Heart left ventricle (tissue), 16 donors: ENCODE data around the gene MICALL1. TPM values are rescaled to one million over a fixed set of nuclear protein-coding genes. Genes with fewer than 3 reads are reported as not detected.

Experiments
- ATAC-seq, 4 donors: fragments of 200-7000 bp; cut with Tn5 transposase; one replicate each; pipeline ENCODE4 v1.9.1; 2020 to 2022; ENCODE audit warnings: moderate library complexity in 4 of 4, mild to moderate bottlenecking in 3 of 4, moderate number of reproducible peaks in 1 of 4
- DNase-seq, 5 donors: peaks; one replicate each; pipeline ENCODE4 v3.0.0-alpha.2; 2020
- H3K27ac ChIP-seq, 12 donors: fragments of 200-600 bp; sonication (generic) in 4 of 12; one replicate each; pipeline versions ENCODE4 v1.5.0 to v1.8.0; 2016 to 2022; ENCODE audit warnings: mild to moderate bottlenecking in 2 of 12
- H3K27me3 ChIP-seq, 9 donors: fragments of 200-600 bp; sonication (generic) in 2 of 9; one replicate each; pipeline versions ENCODE4 v1.5.1 to v1.8.0; 2016 to 2022; ENCODE audit warnings: mild to moderate bottlenecking in 3 of 9
- H3K36me3 ChIP-seq, 9 donors: fragments of 200-600 bp; sonication (generic) in 2 of 9; one replicate each; pipeline versions ENCODE4 v1.5.0 to v1.8.0; 2018 to 2022; ENCODE audit warnings: mild to moderate bottlenecking in 2 of 9
- H3K4me1 ChIP-seq, 12 donors: fragments of 200-600 bp; sonication (generic) in 4 of 12; one replicate each; pipeline versions ENCODE4 v1.5.0 to v1.8.0; 2016 to 2022; ENCODE audit warnings: mild to moderate bottlenecking in 3 of 12
- H3K4me3 ChIP-seq, 12 donors: fragments of 200-600 bp; sonication (generic) in 4 of 12; one replicate each; pipeline versions ENCODE4 v1.5.0 to v1.8.0; 2017 to 2022; ENCODE audit warnings: mild to moderate bottlenecking in 9 of 12, moderate library complexity in 4 of 12
- H3K9me3 ChIP-seq, 12 donors: fragments of 200-600 bp; sonication (generic) in 4 of 12; one replicate each; pipeline versions ENCODE4 v1.5.0 to v1.8.0; 2016 to 2022; ENCODE audit warnings: mild to moderate bottlenecking in 1 of 12
- CTCF ChIP-seq, 12 donors: fragments of 200-600 bp; sonication (generic) in 4 of 12; IDR thresholded peaks; one replicate each; pipeline versions ENCODE4 v1.5.0 to v1.8.0; 2018 to 2022; ENCODE audit warnings: antibody characterized with exemption in 12 of 12, mild to moderate bottlenecking in 5 of 12
- POLR2A ChIP-seq, 2 donors: fragments of 450-650 bp; IDR thresholded peaks; one replicate each; pipeline ENCODE4 v1.6.1; 2017; ENCODE audit warnings: antibody characterized with exemption in 2 of 2, mild to moderate bottlenecking in 2 of 2, moderate library complexity in 2 of 2
- WGBS, 4 donors: extraction: QIAGEN DNeasy Blood & Tissue Kit in 2 of 4; methylation state at CpG; one replicate each; pipeline versions ENCODE4 v1.1.5 to v1.1.7; 2013 to 2018; 5-methylcytosine and 5-hydroxymethylcytosine counted together
- intact Hi-C, 10 donors: fragments of 100-400 bp; cut with DNase I; formaldehyde crosslinking; loops; one replicate each; pipeline versions ENCODE4 v1.11.1 to v1.14.2; 2022
- polyA plus RNA-seq, 2 donors: library from polyadenylated mRNA; stranded (reverse); fragments of 200-250 nt; gene quantifications; one replicate each; pipeline ENCODE4 v1.2.3, GENCODE V29; 2013
- total RNA-seq, 9 donors: library from RNA; depleted of rRNA in 2 of 9; stranded (reverse); fragments of >200 nt in 2 of 9; fragmentation: NEBNext Ultra II Directional in 3 of 9; extraction: Animal tissue kit (Norgen Biotek cat#: 25700) in 3 of 9; gene quantifications; one replicate each; pipeline versions ENCODE4 v1.1.0 to v1.2.4, GENCODE V29; 2016 to 2023
- donor health status: ischemic (EF 13 %, LVEDD 7.1; RV severe dilation, severe dysfunction).
- donor health status: healthy with polysubstance abuse.
- donor health status: DM: no; HTN: yes; CAD: no.
- donor health status: DM: no; HTN: no; CAD: no.
- donor health status: ischemic (EF 25% LVEDD 6.9; RV normal size, moderate dysfunction).
- donor health status: ischemic (EF 25% LVEDD 5.7; RV mildly dilated, moderate dysfunction).
- donor health status: healthy.
- donor health status: DM: yes; HTN: yes; CAD: no.
- donor health status: ischemic (EF 35%, LVEDD 5.7; RV mildly dilated, moderate dysfunction).
- donor health status: nonischemic (EF 11% LVEDD 7.7; RV severe dilation, severe dysfunction).
- donor health status: DM: yes; HTN: yes; CAD: no.
- donor health status: PGD.
- donor health status: ischemic (EF 29% LVEDD 5.4; RV normal size, mild dysfunction).
- donor health status: nonischemic (EF 23%, LVEDD 6.1; RV moderate dilation, normal function).

Gene MICALL1
- total and polyA plus RNA-seq, 11 donors: 10.6 to 40.7 (median 17.8) TPM

GRCh38 chr22:37989146-37990045 lies 83.3 kb downstream of the MICALL1 start:
- H3K27me3 ChIP-seq: no peaks in the 10 kb centered on the region
- peaks cover 0 to 8% (median 0%) of the 10 kb centered on the region in 9 donors for H3K36me3 ChIP-seq
- intact Hi-C loops: no loop called here
- peaks cover 0 to 11% (median 0%) of the 10 kb centered on the region in 12 donors for H3K4me1 ChIP-seq
- H3K27ac ChIP-seq: no peak overlapping the region
- no peak for ATAC-seq
- WGBS, 4 donors: 88 to 98% (median 93%) methylated on average over 11 to 14 of the region's 14 CpGs
- no peak for TF ChIP-seq POLR2A (IDR thresholded peaks at IDR 0.05)
- TF ChIP-seq CTCF (IDR thresholded peaks at IDR 0.05): no peak
- H3K4me3 ChIP-seq: no peak overlapping the region
- DNase-seq: no peak
- H3K9me3 ChIP-seq: no peaks in the 10 kb centered on the region

- H3K9me3 ChIP-seq: no peaks in the 10 kb centered on the region
- ATAC-seq (peak in 3 of 4 donors; percentile 15 to 44 (median 37)), DNase-seq (peak in 4 of 5 donors; percentile 33 to 69 (median 59))
- H3K4me1 ChIP-seq: peaks cover 0 to 11% (median 0%) of the 10 kb centered on the region in 12 donors
- H3K4me3 ChIP-seq: no peak overlapping the region
- 37 to 61% (median 52%) methylated on average over 3 to 5 of the region's 5 CpGs for WGBS, 4 donors
- peaks cover 0 to 8% (median 0%) of the 10 kb centered on the region in 9 donors for H3K36me3 ChIP-seq
- no peak overlapping the region for H3K27ac ChIP-seq
- TF ChIP-seq POLR2A (IDR thresholded peaks at IDR 0.05) (no peak), CTCF (IDR thresholded peaks at IDR 0.05) (no peak)
- intact Hi-C loops: no loop called here
- no peaks in the 10 kb centered on the region for H3K27me3 ChIP-seq
These were observed 84.2 kb downstream of the MICALL1 start for GRCh38 chr22:37990301-37990700.

GRCh38 chr22:37990862-37991261 lies 84.8 kb downstream of the MICALL1 start:
- H3K36me3 ChIP-seq: peaks cover 0 to 8% (median 0%) of the 10 kb centered on the region in 9 donors

More at GRCh38 chr22:37990862-37991261, 84.8 kb downstream of the MICALL1 start:
- DNase-seq: no peak
- Histone ChIP-seq H3K9me3 (no peaks in the 10 kb centered on the region), H3K4me3 (no peak overlapping the region), H3K27ac (no peak overlapping the region), H3K27me3 (no peaks in the 10 kb centered on the region), H3K4me1 (peaks cover 0 to 12% (median 0%) of the 10 kb centered on the region in 12 donors)
- intact Hi-C loops: no loop called here
- WGBS, 4 donors: 88 to 94% (median 93%) methylated on average over 7 of the region's 7 CpGs
- TF ChIP-seq CTCF (IDR thresholded peaks at IDR 0.05) (no peak), POLR2A (IDR thresholded peaks at IDR 0.05) (no peak)
- ATAC-seq: no peak
